IPS-18a (cell line): ENCODE results near the gene MCRIP1.

ENCODE experiments used
- H3K27ac ChIP-seq: one replicate; pipeline ENCODE4 v1.5.1; 2013; ENCODE audit warnings: low read length
- H3K27me3 ChIP-seq: one replicate; pipeline ENCODE4 v1.6.1; 2013; ENCODE audit warnings: mild to moderate bottlenecking, low read length; ENCODE audit not compliant: control insufficient read depth, insufficient read depth
- H3K36me3 ChIP-seq: one replicate; pipeline ENCODE4 v1.6.1; 2013; ENCODE audit warnings: low read depth, low read length; ENCODE audit not compliant: control insufficient read depth
- H3K4me1 ChIP-seq: one replicate; pipeline ENCODE4 v1.6.1; 2013; ENCODE audit warnings: low read depth, low read length; ENCODE audit not compliant: control insufficient read depth
- H3K4me3 ChIP-seq: one replicate; pipeline ENCODE4 v1.5.1; 2013; ENCODE audit warnings: low read length
- H3K9ac ChIP-seq: one replicate; pipeline ENCODE4 v1.6.1; 2013; ENCODE audit warnings: mild to moderate bottlenecking, low read length, moderate library complexity
- H3K9me3 ChIP-seq: one replicate; pipeline ENCODE4 v1.6.1; 2013; ENCODE audit warnings: low read depth, low read length; ENCODE audit not compliant: control insufficient read depth

MCRIP1 gene

DNA sequence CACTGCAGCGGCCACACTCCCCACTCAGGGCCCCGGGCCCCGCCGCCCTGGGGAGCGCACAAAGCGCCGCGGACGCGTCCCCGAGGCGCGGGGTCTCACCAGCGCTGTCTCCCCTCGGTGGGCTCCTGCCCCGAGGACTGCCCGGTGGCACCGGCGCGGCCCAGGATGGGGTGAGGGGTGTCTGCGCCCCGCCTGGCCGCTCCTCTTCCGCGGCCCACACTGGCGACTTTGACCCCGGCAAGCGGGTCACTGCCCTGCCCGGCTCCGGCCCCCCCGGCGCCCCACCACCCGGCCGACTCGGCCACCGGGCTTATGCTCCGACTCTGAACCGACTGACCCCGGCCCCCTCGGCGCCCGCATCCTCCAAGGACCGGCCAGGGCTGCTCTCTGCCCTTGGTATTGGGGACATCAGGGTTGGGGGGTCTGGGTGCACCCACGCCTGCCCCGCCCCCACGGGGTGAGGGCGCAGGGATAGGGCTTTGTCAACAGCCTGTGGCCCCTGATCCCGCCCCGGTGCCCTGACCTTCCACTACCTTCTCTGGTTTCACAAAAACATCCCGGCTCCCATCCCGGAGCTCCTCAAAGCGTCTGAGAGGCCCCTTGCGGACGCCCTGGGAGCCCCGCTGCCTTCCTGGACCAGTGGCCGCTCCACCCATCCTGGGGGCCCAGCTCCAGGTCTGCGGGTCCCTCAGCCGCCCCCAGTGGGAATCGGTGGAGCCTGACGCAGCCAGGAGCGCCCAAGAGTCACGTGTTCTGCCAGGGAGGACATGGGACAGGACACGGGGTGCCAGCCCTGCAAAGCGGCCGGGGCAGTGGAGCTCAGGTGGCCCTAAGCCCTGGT is 28.3 kb downstream of the MCRIP1 start:
- Histone ChIP-seq H3K4me3 (no peak overlapping the region), H3K27me3 (peaks cover 84% of the 10 kb centered on the region), H3K36me3 (no peaks in the 10 kb centered on the region), H3K9me3 (no peaks in the 10 kb centered on the region), H3K9ac (no peak overlapping the region), H3K27ac (no peak overlapping the region), H3K4me1 (no peaks in the 10 kb centered on the region)

DNA sequence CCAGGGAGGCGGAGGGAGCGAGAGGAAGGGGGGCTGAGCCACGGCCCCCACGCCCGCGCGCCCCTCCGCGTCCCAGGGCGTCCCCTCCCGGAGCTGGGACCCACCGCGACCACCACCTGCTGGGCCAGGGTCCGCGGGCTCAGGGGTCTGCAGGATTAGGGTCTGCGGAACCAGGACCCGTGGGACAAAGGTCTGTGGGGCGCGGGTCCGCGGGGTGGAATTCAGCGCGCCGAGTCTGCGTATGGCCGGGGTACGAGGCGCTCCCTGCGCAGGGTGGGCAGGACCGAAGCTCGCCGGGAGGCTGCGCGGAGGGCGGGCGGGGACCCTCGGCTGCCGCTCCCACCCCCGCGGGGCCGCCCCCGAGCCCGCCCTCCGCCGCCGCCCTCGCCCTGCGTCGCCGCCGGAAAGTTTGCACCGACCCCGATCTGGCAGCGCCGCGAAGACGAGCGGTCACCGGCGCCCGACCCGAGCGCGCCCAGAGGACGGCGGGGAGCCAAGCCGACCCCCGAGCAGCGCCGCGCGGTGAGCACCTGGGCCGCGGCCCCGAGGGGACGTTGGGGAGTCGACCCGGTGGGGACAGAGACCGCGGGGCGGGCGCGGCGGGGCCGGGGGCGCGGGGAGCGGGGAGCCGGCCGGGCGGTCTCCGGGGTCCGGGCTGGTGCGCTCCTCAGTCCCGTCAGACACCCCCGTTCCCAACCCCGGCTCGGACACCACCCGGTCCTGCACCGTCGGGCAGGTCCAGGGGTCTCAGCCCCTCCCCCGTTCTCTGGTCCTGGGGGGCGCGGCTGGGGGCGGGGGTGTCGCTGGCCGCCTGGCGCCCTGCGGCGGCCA is 29.1 kb downstream of the MCRIP1 start, which contains the start of gene GCGR:
Gene GCGR, plus strand, starts transcription at position 423 of the 831 bp plus-strand sequence. CDS start 4,869 bp downstream, outside the sequence.
- no peak within 1 kb of the TSS for H3K27ac ChIP-seq
- H3K4me1 ChIP-seq, result no peaks in the 10 kb centered on the region
- H3K36me3 ChIP-seq, result no peaks in the 10 kb centered on the region
- H3K4me3 ChIP-seq, result no peak within 1 kb of the TSS
- H3K9me3 ChIP-seq, result no peaks in the 10 kb centered on the region
- peaks cover 86% of the 10 kb centered on the region for H3K27me3 ChIP-seq
- no peak within 1 kb of the TSS for H3K9ac ChIP-seq

DNA sequence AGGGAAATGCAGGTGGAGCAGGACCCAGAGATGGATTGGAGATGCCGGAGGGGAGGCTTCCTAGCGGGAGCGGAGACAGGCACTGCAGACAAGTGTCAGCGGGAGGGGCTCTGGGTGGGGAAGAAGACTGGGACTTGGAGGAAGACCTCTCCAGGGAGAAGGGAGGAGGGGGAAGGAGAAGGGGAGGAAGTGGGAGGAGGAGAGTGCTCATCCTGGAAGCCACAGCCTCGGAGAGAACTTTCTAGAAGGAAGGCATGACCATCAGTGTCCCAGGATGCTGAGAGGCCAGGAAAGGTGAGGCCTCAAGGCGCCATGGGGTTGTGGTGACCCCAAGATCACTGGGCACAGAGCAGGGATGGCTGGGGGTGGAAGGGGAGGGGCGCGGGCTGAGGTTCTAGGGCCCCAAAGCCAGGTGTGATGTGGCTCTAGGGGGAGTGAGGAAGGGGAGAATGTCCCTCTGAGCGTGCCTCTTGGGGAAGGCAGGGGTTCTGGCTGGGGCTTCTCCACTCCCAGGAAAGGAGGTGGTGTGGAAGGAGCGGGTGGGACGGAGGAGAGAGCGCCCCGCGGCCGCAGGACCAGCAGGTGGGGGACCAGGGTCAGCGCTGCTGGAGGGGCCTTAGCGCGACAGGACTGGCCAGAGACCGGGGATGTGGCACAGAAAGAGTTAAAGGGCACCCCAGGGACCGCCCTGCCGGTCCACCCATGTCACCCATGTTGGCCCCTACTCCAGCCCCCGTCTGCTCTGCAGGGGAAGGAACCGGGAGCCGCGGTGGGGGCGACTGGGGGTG is 30.0 kb downstream of the MCRIP1 start:
- Histone ChIP-seq H3K27me3 (peaks cover 82% of the 10 kb centered on the region), H3K27ac (no peak overlapping the region)

DNA sequence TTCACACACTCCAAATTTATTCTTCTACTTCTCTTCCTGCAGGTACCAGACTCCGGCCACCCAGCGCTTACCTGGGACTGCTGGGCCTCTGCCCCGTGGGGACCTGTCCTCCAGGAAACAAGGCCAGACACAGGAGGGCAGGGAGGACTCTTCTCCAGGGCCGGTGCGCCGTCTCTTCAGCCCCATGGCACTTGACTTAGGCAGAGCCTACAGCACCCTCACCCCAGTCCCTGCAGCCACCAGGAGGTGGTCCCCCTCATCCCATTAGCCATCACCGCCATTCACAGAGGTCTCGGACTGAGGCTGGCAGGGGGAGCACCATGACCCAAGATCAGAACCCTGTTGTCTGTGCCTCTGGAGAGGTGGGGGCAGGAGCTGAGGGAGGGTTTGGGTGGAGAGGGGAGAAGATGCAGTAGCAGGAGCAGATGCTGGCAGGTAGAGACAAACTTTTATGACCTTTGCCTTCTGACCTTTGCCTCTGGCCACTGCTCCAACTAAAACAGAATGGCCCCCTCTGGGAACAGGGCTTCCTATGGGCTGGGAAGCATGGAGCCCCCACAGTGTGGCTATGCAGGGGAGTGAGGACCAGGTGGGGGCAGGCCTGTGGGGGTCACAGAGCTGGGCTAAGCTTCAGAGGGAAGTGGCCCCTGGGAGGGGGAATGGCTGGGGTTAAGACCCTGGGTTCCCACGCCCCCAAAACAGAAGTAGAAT is 30.9 kb downstream of the MCRIP1 start:
- Histone ChIP-seq H3K27ac (no peak overlapping the region), H3K27me3 (peaks cover 74% of the 10 kb centered on the region), H3K36me3 (no peaks in the 10 kb centered on the region), H3K9ac (no peak overlapping the region), H3K4me3 (no peak overlapping the region), H3K9me3 (no peaks in the 10 kb centered on the region), H3K4me1 (no peaks in the 10 kb centered on the region)

More for the DNA sequence above, 30.0 kb downstream of the MCRIP1 start:
- Histone ChIP-seq H3K9ac (no peak overlapping the region), H3K36me3 (no peaks in the 10 kb centered on the region), H3K4me3 (no peak overlapping the region), H3K9me3 (no peaks in the 10 kb centered on the region), H3K4me1 (no peaks in the 10 kb centered on the region)

DNA sequence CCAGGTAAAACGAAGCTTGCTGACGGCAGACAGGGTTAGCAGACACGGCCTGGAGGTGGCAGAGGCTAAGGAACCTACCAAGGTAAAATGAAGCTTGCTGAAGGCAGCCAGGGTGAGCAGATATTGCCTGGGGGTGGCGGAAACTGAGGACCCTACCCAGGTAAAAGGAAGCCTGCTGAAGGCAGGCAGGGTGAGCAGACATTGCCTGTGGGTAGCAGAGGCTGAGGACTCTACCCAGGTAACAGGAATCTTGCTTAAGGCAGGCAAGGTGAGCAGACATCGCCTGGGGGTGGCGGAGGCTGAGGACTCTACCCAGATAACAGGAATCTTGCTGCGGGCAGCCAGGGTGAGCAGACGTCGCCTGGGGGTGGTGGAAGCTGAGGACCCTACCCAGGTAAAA is 31.8 kb downstream of the MCRIP1 start:
- Histone ChIP-seq H3K36me3 (no peaks in the 10 kb centered on the region), H3K27me3 (peaks cover 65% of the 10 kb centered on the region), H3K9ac (no peak overlapping the region), H3K27ac (no peak overlapping the region), H3K4me3 (no peak overlapping the region), H3K4me1 (no peaks in the 10 kb centered on the region), H3K9me3 (no peaks in the 10 kb centered on the region)

DNA sequence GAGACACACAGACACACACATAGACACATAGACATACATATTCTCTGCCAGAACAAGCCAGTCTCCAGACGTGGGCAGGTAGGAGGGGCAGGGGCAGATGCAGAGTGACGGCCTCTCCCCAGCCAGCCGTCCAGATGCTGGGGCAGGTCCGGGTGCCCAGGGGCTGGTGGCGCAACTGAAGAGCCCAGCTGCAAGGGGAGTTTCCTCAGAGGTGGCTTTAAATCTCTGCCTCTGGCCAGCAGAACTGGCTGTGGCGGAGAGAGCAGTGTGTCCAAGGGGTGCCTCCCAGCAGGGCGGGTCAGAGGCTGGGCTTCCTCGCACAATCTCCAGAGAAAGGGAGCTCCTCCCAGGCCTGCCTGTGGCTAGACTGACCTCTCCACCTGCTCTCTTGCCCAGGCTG is 38.6 kb downstream of the MCRIP1 start:
- Histone ChIP-seq H3K4me1 (no peaks in the 10 kb centered on the region), H3K9ac (no peak overlapping the region)

DNA sequence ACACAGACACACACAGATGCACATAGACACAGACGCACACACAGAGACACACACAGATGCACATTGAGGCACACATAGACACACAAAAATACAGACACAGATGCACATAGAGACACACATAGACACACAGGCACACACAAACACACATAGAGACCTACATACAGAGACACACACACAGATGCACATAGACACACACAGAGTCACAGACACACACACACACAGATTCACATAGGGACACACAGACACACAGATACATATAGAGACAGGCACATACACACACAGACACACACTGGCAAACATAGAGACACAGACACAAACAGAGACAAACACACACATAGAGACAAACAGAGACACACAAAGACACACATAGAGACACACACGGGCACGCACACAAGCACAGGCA is 39.0 kb downstream of the MCRIP1 start:
- no peak overlapping the region for H3K27ac ChIP-seq
- H3K36me3 ChIP-seq, result no peaks in the 10 kb centered on the region
- H3K4me3 ChIP-seq, result no peak overlapping the region
- no peaks in the 10 kb centered on the region for H3K9me3 ChIP-seq
- no peaks in the 10 kb centered on the region for H3K27me3 ChIP-seq
- no peak overlapping the region for H3K9ac ChIP-seq
- H3K4me1 ChIP-seq, result no peaks in the 10 kb centered on the region

More for the DNA sequence above, 38.6 kb downstream of the MCRIP1 start:
- H3K27ac ChIP-seq, result no peak overlapping the region
- no peaks in the 10 kb centered on the region for H3K9me3 ChIP-seq
- no peak overlapping the region for H3K4me3 ChIP-seq
- no peaks in the 10 kb centered on the region for H3K27me3 ChIP-seq
- H3K36me3 ChIP-seq, result no peaks in the 10 kb centered on the region

DNA sequence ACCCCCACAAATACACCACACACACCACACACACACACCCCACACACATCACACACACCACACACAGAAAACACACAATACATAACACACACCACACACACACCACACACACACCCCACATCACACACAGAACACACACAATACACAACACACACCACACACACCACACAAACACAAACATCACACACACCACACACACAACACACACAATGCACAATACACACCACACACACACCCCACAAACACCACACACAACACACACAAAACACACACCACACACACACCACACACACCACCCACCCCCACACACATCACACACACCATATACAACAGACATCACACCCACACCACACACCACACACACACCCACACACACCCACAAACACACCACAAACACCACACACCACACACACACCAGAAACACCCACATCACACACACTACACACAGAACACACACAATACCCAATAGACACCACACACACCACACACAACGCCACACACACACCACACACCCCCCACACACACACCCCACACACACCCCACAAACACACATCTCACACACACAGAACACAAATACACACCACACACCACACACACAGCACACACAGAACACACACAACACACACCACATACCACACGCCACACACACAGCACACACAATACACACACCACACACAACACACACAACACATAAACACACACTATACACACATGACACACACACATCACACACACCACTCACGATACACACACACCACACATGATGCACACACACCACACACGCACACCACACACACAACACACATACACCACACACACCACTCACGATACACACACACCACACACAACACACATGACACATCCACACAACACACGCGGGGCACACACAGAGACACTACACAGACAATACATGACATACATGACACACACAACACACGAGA is 40.1 kb downstream of the MCRIP1 start:
- no peak overlapping the region for H3K4me3 ChIP-seq
- H3K9me3 ChIP-seq, result no peaks in the 10 kb centered on the region
- no peaks in the 10 kb centered on the region for H3K27me3 ChIP-seq
- H3K27ac ChIP-seq, result no peak overlapping the region
- no peaks in the 10 kb centered on the region for H3K4me1 ChIP-seq
- no peak overlapping the region for H3K9ac ChIP-seq
- H3K36me3 ChIP-seq, result no peaks in the 10 kb centered on the region
